Measurements from ENCODE around the gene GIMD1.

- TF ChIP-seq CTCF (IDR thresholded peaks at IDR 0.05): peak; percentile 22 to 48
- no peak for TF ChIP-seq POLR2AphosphoS5 (IDR thresholded peaks at IDR 0.05)
Observed at GRCh38 chr4:106369456-106370060, 980 bp upstream of the GIMD1 start.

Data from suprapubic skin (tissue), 3 donors.